DMS79 treated with DMSO at 0.1 percent for 48 hours (cell line): ENCODE data around the gene SETD2.
"Not testable (repeated sequence)": the region's sequence is repeated elsewhere in the genome, so short reads cannot be mapped to it uniquely, and the experiment has no call there.

Source experiments
- DNase-seq: peaks from one replicate; lab custom pipeline; 2025; lab: John Stamatoyannopoulos, UW

SETD2 gene

DNA sequence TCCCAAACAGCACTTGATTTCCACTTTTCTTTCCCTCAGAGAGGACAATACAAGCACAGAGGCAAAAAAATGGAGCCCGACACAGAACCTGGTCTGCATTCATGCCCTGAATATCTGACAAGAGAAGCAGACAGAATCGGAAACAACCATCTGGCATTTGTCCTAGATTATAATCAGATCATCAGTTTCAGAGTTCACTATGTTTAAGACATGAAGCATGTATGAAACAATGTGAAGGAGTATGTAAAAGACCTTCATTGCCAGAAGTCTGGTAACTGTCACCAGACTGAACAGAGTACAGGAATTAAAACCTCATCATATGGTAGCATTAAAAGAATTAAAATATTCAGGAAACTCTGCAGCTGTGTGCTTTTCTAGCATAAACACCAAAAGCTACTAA lies 65.0 kb downstream of the SETD2 start:
- no peak for DNase-seq

DNA sequence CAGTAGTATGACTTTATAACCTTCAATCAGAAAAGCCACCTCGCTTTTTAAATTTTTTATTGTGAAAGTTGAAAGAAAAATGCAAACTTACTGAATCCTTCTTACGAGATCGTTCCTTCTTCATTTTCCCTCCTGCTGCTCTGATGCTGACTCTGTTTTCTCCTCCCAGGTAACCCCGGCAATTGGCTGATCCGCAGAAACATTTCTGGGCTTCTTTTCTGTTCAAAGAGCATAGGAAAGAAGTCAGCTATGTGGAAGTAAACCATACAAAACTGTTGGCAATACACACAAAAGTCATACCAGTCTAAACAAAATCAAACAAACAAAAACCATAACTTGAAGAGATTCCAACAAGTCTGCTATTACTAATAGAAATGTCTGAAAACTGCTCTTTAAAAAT lies 66.0 kb downstream of the SETD2 start:
- no peak for DNase-seq

DNA sequence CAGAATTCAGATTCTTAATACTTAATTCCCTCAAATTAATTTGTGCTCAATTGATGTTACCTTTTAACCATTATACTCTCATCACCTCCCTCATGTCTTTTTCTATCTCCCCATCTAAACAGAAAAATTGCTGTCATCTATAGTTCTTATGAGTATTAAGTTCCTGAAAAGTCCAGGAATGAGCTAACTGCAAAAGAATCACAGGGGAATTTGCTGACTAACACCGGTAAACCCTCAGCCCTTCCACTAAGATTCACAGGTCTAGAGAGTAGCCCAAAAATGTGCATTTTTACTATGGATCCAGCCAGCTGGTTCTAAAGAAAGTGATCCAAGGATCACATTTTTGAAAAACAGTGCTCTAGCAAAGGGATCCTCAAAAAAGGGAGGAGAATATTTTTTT lies 67.0 kb downstream of the SETD2 start:
- no peak for DNase-seq

DNA sequence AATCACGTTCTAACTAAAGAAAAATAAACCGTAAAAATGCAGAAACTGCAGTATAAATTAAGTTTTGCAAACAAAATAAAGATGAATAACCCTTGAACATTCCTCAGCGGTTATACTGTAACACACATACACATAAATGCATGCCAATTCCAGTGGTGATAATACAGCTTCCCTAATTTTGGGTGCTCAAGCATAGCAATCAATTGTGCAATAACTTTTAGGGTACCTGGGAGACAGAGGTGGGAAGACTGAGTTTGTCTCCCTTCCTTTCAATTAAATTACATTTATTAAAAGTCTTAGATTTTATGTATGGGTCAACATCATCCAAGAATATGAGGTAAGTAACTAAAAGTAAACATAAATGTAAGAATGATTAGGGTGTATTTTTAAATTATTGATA lies 71.8 kb downstream of the SETD2 start:
- DNase-seq = no peak

DNA sequence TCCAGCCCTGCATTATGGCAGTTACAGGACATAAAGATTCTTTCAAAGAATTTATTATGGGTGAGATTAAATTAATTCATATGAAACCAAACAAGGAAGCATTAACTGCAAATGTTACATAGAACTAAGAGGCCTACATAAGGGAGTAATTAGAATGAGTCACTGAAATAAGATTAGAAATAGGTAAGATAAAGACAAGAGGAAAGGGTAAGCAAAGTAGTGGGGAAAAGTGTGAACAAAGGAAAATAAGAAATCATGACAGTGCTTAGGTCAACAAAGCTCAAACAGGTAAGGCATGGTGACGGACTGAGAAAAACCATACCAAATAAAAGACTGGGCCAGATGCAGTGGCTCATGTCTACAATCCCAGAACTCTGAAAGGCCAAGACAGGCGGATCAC lies 74.3 kb downstream of the SETD2 start:
- no peak for DNase-seq

DNA sequence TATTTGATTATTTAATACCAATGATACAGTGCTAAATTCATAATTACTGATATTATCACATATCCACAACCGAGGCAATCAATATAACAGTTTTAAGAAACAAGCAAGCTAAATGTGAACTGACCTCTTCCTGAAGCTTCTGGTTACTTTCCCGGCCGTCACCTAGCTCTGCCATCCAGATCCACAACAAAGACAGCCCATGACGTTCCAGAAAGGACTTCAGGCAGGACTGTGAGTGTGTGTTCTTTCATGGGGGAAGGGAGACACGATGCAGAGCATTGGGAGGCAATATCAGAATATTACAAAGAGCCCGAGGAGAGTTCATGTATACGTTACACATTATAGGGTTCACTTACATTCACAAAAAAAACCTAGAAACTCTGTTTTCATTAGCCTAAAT lies 77.8 kb downstream of the SETD2 start:
- DNase-seq = no peak

DNA sequence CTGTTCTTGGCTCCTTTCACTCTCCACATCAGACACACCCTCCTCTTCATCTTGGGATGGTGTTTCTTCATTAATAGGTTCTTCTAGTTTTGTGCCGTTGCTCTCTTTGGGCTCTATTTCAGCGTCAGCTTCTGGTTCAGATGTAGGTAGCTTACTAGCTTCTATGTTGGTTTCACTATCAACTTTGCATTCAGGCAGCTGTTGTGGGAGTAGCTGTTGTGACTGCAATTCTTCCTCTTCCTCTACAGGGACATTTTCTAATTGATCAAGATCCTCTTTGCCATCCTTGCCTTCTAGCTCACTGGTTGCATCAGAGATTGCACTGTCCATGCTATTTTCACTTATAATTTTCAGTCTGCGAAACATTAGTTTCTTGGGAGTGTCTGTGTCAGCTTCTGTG lies 80.1 kb downstream of the SETD2 start:
- DNase-seq = no peak

DNA sequence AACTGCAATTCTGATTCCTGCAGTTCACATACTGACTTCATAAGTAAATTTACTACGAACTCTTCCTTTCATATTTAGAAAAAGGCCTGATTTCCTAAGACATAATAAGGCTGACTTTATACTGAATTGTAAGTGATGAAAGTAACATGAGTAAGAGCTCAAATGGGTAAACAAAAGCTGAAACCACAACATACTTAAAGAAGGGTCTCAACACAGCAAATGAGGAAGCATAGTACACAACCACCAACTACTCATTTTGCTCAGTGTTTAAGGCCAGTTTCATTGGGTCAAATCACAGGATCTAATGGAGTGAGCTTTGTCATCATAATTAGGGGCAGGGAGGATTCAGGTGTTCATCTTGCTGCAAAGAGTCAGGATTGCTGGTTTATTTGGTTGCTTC lies 81.4 kb downstream of the SETD2 start:
- no peak for DNase-seq

DNA sequence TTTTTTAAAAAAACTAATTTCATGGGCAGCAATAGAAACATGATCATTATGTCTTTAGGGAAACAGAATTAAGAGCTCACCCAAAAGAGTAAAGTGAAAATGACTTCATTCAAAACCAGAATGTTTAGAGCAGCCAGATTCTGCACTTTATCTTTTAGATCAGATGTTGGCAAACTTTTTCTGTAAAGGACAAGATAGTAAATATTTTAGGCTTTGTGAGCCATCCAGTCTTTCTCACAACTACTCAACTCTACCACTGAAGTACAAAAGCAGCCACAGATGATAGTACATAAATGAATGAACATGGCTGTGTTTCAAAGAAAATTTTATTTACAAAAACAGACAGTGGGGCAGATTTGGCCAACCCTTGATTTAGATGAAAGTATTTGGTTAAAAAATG lies 84.5 kb downstream of the SETD2 start:
- no peak for DNase-seq

DNA sequence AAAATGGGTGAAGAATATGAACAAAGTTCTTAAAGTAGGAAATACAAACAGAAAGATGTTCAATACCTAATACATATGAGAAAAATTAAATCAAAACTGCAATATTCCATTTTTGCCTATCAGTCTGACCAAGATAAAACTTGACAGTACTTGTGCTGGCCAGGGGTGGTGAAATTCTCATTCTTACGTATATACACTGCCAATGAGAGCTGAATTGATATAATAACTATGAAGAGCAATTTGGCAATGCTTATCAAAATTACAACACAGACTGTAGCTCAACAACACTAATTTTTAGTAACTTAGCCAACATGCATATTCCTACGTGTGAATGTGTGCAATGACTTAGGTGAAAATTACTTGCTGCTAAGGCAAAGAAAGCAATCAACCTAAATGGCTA lies 90.2 kb downstream of the SETD2 start:
- DNase-seq = no peak

DNA sequence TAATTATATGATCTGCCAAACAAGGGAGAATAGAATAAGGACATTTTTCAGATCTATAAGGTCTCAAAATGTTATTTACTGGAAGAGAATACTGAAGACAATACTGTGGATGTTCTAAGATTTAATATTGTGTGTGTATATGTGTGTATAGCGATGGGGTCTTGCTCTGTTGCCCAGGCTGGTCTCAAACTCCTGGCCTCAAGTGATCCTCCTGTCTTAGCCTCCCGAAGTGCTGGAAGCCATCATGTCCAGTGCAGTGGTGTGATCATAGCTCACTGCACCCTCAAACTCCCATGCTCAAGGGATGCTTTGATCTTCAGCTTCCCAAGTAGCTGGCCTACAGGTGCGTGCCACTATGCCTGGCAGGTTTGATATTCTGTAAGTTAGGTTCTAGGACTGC lies 93.1 kb downstream of the SETD2 start:
- DNase-seq = no peak

DNA sequence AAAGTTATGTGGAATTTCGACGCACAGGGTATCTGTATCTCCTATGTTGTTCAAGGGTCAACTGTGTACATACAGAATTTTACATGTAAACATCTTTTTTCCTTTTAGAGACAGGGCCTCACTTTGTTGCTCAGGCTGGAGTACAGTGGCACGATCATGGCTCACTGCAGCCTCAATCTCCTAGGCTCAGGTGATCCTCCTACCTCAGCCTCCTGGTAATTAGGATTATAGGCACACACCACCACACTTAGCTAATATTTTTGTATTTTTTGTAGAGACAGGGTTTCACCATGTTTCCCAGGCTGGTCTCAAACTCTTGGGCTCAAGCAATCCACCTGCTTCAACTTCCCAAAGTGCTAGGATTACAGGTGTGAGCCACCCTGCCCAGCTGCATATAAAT lies 97.7 kb downstream of the SETD2 start:
- not testable (repeated sequence) for DNase-seq

DNA sequence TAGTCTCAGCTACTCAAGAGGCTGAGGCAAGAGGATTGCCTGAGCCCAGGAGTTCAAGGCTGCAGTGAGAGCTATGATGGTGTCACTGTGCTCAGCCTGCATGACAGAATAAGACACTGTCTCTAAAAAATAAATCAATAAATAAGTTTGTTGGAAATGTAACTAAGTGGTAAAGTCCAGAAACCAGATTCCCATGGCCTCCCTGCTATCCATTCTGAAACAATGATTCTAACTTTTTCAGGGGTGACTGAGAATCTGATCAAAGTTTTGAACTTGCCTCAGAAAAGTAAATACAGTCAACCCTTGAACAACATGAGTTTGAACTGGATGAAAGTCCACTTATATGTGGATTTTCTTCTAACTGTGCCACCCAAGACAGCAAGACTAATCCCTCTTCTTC lies 98.2 kb downstream of the SETD2 start:
- DNase-seq = no peak

DNA sequence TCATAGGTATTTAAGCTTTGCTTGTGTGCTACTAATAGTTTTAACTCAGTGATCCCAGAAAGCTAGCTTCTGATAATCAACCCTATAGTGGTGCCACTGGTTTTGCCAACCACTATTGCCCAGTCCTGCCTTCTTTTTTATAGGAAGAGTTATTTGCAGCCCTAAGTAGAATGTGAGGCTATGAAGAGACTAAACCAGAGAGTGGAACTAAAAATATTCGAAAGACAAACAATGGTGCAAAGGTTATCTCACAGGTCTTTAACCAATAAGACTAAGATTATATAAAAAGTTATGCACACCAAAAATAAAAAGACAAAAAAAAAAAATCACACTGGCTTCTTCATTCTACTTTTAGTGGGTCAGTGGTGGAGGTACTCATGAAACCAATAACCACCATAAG lies 98.9 kb downstream of the SETD2 start:
- DNase-seq = no peak

DNA sequence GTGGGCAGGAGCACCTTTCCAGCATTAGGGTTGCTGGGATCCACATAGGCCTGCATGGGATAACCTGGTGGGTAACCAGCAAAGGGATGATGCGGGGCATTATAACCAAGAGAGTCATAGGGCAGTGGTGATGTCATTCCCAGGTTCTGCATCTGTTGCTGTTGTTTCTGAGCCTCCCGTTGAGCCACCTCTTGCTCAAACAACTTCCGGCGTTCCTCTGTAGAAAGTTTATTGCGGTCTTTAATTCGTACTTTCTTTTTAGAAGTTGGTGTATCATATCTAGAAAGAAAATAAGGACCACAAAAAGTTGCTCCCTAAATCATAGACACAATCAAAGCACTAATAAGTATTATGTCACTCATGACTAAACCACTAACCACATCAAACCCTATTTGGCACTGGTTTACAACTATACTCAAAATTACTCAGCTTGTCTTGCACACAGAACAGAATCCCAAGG lies 106.7 kb downstream of the SETD2 start:
- DNase-seq = no peak

DNA sequence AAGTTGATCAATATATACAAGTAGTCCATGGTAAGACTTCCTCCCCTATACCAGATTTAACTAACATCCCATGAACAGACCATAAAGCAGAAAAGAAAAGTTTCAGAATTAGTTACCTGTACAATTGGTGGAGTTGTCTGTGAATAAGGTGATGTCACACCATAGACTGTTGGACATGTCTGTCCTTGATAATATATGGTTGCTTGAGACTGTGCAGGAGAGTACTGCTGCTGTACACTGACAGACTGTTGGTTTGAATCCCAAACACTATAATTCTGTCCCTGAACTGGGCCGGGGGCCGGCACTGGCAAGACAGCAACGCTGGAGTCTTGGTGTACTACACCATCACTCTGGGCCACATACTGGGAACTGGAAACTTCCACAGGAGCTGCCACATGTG lies 107.2 kb downstream of the SETD2 start:
- DNase-seq = no peak

DNA sequence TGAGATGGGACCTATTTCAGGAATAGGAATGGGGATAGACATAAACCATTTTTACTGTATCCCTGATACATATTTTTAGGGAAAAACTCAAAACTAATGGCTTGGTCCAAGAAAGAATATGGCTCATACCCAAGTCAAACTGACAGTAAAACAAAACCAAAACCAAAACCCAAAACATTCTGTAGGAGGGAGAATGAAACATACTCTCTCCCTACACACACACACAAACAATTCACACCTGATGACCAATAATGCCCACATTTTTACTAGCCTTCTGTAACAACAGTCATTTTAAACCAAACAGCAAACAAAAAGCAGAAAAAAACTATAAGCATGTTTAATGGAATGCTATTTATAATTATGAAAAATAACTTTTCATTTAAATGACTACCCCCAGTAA lies 109.5 kb downstream of the SETD2 start:
- DNase-seq = no peak

DNA sequence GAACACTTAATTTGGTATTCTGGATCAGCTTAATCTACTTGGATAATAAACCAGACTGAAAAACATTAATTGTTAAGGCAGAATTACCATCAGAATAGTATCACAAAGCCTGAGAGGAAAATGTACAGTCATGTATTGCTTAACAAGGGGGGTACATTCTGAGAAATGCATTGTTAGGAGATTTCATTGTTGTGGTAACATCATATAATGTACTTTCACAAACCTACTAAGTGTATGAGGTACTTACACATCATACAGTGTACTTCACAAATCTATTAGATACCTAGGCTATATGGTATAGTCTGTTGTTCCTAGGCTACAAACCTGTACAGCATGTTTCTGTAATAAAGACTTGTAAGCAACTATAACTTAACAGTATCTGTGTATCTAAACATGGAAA lies 116.2 kb downstream of the SETD2 start:
- DNase-seq = no peak

DNA sequence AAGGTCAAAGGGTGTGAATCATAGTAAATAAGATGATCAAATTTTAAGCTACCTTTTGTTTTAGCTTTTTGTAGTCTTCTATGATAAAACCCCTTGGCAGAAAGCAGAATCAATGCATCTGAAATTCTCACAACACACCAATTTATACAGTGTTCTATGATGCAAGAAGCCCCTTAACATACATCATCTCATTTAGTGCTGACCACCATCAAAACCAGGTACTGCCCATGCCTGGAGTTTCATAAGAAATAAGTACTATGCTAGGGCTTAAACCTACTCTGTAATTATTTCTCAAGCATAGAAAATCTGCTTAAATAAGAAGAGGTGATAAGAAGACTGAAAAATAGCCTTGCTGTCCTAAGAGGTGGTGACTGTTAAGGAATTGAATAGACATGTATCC lies 116.8 kb downstream of the SETD2 start:
- no peak for DNase-seq

DNA sequence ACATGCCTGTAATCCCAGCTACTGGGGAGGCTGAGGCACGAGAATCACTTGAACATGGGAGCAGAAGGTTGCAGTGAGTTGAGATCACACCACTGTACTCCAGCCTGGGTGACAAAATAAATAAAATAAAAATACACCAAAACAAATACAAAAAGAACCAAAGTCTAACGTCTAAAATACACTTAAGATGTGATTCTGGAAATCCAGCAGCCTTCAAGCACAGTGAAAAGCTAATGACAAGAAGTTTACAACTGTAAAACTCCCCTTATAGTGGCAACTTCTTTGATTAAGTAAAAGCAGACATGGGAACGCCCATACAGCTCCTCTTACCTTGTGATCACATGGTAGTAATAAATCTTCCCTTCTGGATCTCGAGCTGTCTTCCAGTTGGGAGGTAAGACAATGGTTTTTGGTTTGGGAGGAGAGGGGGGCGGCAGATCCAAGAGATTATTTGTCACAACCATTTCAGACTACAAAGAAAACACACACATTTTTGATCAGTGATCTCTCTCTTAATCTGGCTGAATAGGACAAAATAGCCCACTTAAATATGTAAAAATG lies 121.6 kb downstream of the SETD2 start:
- no peak for DNase-seq

DNA sequence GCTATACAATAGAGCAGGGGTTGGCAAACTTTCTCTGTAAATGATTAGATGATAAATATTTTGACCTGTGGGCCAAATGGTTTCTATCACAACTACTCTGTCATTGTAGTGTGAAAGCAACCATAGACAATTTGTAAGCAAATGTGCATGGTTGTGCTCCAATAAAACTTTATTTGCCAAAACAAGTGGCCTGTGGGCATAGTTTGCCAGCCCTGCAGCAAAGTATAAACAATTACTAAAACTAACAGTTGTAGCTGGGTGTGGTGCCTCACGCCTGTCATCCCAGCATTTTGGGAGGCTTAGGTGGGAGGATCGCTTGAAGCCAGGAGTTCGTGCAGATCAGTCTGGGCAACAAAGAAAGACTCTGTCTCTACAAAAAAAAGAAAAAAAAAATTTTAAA lies 122.8 kb downstream of the SETD2 start:
- no peak for DNase-seq

DNA sequence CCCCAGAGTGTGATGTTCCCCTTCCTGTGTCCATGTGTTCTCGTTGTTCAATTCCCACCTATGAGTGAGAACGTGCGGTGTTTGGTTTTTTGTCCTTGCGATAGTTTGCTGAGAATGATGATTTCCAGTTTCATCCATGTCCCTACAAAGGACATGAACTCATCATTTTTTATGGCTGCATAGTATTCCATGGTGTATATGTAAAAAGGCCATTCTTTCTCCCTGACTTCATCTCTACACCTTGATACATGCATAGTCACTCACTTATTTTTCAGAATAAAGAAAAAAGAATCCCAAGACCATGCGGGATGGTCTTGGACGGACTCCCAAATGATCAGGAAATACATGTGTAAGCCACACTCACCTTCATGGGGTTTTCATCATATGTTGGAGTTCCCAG lies 126.6 kb downstream of the SETD2 start:
- DNase-seq = not testable (repeated sequence)

DNA sequence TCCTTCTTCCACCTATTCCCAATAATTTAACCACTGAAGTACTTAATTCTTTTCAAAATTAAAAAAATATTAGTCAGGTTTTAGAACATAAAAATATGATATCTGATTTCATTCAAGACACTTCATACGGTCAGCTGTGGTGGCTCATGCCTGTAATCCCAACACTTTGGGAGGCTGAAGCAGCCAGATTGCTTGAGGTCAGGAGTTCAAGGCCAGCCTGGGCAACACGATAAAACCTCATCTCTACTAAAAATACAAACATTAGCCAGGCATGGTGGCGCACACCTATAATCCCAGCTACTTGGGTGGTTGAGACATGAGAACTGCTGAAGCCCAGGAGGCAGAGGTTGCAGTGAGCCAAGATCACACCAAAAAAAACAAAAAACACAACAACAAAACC lies 127.8 kb downstream of the SETD2 start:
- no peak for DNase-seq

DNA sequence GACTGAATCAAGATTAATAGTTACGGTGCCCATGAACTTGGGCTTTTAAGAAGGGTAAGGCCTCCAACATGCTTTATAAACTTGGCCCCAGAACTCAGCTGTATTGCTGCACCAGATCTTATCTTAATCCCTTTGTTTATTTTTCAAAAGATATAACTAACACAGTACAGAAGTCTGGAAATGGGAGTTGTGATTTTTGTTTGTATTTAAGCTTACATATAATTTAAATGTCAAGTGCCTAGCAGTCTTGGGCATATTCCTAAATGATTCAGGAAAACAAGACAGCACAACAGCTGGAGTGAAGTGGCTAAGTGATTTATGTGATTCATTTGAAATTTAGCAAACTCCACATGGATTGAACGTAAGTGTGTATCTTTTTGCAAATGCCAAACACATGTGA lies 128.3 kb downstream of the SETD2 start:
- DNase-seq = no peak
